HEK293T (cell line): ENCODE measurements around the gene SLC43A3.

Source experiments
- ELF4 ChIP-seq: fragments of 450-650 bp; IDR thresholded peaks from 2 replicates; pipeline ENCODE4 v1.6.1; 2017; ENCODE audit warnings: antibody characterized with exemption
- FOXA1 ChIP-seq: fragments of 450-650 bp; IDR thresholded peaks from 2 replicates; pipeline ENCODE4 v1.6.1; 2016; ENCODE audit warnings: mild to moderate bottlenecking

DNA sequence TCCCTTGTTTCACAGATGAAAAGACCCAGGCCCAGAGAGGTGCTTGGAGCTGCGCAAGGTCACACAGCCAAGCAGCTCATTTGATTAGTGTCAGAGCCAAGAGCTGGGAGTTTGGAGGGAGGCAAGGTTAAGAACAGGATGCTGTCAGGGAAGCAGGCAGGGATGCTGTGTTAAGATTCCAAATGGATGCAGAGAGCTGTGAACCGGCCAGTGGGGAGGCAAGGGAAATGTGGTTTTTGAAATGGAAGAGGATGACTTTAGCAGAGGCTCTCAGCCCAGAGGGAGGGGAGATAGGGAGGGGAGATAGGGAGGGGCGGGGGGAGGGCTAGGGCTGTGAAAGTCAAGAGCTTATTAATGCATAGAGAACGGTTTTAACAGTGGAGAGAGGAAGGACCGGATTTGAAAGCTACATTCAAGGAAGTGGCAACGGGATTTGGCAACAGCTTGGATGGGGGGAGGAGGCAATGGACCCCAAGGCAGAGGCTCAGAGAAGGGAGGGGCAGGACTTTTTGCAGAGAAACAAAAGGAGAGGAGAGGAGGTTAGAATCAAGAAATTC is 46.4 kb upstream of the SLC43A3 start:
- TF ChIP-seq ELF4: no peak
- TF ChIP-seq FOXA1: no peak
